ENCODE measurements around the gene UGT2A3.
A peak's percentile ranks its signal among the peaks of the same experiment; 100 is the strongest.
"Not testable (repeated sequence)": the region's sequence is repeated elsewhere in the genome, so short reads cannot be mapped to it uniquely, and the experiment has no call there.

UGT2A3 gene

DNA sequence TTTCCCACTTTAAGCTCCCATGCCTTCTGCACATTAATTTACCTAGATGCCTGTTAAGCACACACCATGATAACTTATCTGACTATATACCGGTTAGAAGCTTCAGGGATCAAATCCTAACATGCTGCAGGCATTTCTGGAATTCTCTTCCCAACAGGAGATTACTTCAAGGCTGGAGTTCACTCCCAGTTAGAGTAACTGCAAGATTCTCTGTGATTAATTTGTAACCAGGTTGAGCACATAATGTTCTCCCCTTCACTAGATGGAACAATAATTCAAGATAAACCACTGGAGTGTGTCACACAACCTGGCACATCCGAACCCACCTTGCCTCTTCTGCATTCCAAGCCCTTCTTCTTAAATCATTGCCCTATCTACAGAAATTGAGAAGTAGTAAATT is 11.8 kb upstream of the UGT2A3 start:
- H3K4me3 Mint-ChIP-seq: no peak overlapping the region
- H3K27me3 Mint-ChIP-seq (ENCODE audit: low read depth): no peaks in the 10 kb centered on the region
- peak overlapping the region; percentile 90 to 96 (median 93) for H3K27ac Mint-ChIP-seq
- peaks cover 11% of the 10 kb centered on the region for H3K9me3 Mint-ChIP-seq
- peaks cover 4% of the 10 kb centered on the region for H3K36me3 Mint-ChIP-seq (ENCODE audit: low read depth)
- peaks cover 18% of the 10 kb centered on the region for H3K4me1 Mint-ChIP-seq
- TF ChIP-seq, protein P1, sequence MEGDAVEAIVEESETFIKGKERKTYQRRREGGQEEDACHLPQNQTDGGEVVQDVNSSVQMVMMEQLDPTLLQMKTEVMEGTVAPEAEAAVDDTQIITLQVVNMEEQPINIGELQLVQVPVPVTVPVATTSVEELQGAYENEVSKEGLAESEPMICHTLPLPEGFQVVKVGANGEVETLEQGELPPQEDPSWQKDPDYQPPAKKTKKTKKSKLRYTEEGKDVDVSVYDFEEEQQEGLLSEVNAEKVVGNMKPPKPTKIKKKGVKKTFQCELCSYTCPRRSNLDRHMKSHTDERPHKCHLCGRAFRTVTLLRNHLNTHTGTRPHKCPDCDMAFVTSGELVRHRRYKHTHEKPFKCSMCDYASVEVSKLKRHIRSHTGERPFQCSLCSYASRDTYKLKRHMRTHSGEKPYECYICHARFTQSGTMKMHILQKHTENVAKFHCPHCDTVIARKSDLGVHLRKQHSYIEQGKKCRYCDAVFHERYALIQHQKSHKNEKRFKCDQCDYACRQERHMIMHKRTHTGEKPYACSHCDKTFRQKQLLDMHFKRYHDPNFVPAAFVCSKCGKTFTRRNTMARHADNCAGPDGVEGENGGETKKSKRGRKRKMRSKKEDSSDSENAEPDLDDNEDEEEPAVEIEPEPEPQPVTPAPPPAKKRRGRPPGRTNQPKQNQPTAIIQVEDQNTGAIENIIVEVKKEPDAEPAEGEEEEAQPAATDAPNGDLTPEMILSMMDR (IDR thresholded peaks at IDR 0.05; ENCODE audit: unreplicated experiment in 3 of 3): no peak

DNA sequence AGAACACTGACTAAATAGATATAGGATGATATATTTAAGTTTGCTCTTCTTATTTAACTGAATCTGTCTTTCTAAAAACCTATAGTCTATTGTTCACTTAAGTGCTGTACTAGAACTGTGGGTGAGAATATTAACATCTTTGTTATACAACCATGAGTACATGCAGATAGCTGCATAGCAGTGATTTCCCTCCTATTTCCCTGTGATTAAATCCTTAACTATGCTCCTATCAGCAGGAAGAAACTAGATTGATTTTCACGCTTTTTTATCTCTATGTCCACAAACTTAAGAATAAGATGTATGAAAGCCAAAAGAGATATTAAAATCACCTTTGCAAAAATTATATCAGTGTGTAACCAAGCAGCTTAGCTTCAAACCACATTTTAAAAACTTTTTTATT is 11.3 kb upstream of the UGT2A3 start:
- Mint-ChIP-seq H3K27me3 (ENCODE audit: low read depth) (no peaks in the 10 kb centered on the region), H3K4me1 (peaks cover 18% of the 10 kb centered on the region), H3K27ac (peak overlapping the region; percentile 90 to 96 (median 93)), H3K9me3 (peaks cover 10% of the 10 kb centered on the region), H3K36me3 (ENCODE audit: low read depth) (peaks cover 4% of the 10 kb centered on the region), H3K4me3 (no peak overlapping the region)
- TF ChIP-seq, protein P1 (IDR thresholded peaks at IDR 0.05; ENCODE audit: unreplicated experiment in 3 of 3): no peak

DNA sequence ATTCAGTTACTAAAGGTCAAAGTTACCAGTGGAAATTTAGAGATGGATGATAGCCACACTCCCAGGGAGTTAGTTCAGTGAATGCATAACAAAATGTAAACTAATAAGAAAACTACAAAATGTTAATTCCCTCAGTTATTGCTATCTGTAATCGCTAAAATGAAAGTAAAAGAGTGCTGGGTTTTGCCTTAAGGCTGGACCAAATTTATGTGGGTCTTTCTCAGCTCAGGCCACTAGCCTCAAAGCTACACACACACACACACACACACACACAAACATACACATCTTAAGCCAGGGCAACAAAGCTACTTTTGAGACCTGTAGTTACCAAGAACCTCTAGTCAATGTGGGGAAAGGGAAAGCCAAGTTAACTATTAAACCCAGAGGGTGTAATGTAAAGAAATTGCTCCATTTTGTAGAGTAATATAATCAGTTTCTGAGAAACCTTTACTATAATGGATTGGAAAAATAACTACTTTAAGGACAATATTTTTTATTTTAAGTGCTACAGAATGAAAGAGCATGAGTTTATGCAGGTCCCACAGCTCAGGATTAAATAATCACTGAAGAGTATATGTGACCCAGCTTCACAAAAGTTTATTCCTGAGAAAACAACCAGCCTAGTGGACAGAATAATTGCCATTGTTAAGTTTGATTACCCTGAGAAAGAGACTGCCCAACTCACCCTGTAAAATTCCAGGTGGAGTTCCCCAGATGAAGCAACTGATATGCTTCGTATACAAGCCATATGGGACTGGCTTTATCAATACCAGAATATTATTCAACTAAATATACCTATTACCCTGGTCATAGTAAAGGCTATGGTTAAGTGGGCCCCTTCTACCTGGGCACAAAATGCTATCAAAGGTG is 8.9 kb upstream of the UGT2A3 start:
- peaks cover 4% of the 10 kb centered on the region for H3K9me3 Mint-ChIP-seq
- peaks cover 18% of the 10 kb centered on the region for H3K4me1 Mint-ChIP-seq
- H3K4me3 Mint-ChIP-seq: no peak overlapping the region
- H3K27ac Mint-ChIP-seq: peak overlapping the region in 2 of 3 experiments; percentile 79 to 94
- no peaks in the 10 kb centered on the region for H3K27me3 Mint-ChIP-seq (ENCODE audit: low read depth)
- TF ChIP-seq, protein P1 (IDR thresholded peaks at IDR 0.05; ENCODE audit: unreplicated experiment in 3 of 3): no peak
- no peaks in the 10 kb centered on the region for H3K36me3 Mint-ChIP-seq (ENCODE audit: low read depth)

DNA sequence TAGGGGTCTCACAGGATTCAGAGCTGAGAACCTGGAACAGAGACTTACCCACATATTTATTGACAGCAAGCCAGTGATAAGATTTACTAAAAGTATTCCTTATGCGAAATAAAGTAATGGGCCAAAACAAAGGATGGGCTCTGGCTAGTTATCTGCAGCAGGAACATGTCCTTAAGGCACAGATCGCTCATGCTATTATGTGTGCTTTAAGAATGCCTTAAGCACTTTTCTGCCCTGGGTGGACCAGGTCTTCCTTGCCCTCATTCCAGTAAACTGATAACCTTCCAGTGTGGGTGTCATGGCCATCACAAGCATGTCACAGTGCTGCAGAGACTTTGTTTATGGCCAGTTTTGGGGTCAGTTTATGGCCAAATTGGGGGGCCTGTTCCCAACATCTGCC is 7.5 kb upstream of the UGT2A3 start:
- H3K27me3 Mint-ChIP-seq (ENCODE audit: low read depth): not testable (repeated sequence)

DNA sequence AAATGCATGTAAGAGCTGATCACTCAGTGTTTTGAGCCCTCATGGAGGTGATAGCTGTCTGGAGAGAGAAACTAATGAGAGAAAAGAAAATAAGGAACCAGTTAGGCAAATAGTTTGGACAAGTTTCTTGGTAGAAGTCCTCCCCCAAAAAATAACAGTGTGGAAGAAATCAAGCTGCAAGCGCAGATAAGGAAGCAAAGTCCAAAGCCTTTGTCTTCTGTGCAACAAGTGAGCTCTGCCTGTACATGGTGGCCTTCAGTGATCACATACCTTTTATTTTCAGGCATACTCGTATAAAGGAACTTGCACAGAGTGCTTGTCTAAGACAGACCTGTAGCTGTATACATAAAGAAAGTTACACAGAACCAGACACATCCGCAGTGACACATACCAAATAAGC is 2.5 kb upstream of the UGT2A3 start:
- TF ChIP-seq, protein P1 (IDR thresholded peaks at IDR 0.05; ENCODE audit: unreplicated experiment in 3 of 3): no peak
- Mint-ChIP-seq H3K27ac (peak overlapping the region in 2 of 3 experiments; percentile 15 to 57), H3K9me3 (no peaks in the 10 kb centered on the region), H3K36me3 (ENCODE audit: low read depth) (no peaks in the 10 kb centered on the region), H3K27me3 (ENCODE audit: low read depth) (no peaks in the 10 kb centered on the region), H3K4me1 (peaks cover 7% of the 10 kb centered on the region), H3K4me3 (no peak overlapping the region)

More for the DNA sequence above, 7.5 kb upstream of the UGT2A3 start:
- not testable (repeated sequence) for H3K4me3 Mint-ChIP-seq; H3K27ac Mint-ChIP-seq; H3K9me3 Mint-ChIP-seq; H3K36me3 Mint-ChIP-seq (ENCODE audit: low read depth)
- peaks cover 18% of the 10 kb centered on the region for H3K4me1 Mint-ChIP-seq

DNA sequence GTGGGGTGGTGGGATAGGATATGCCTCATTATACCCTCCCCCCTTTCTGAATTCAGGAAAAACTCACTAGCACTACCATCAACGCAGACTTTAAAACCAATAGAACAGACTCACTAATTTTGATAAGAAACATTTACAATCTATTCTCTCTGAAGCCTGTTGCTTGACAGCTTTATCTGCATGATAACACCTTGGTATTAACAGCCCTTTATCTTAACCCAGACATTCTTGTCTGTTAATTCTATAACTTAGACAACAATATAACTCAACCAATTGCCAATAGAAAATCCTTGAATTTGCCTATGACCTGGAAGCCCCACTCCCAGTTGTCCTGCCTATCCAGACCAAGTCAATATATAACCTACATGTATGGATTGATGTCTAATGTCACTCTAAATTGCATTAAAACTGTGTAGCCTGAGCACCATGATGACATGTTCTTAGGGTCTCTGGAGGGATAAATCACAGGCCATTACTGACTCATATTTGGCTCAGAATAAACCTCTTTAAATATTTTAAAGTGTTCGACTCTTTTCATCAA is 1.5 kb upstream of the UGT2A3 start:
- no peaks in the 10 kb centered on the region for H3K27me3 Mint-ChIP-seq (ENCODE audit: low read depth)
- H3K4me3 Mint-ChIP-seq: no peak overlapping the region
- H3K27ac Mint-ChIP-seq: peak overlapping the region in 2 of 3 experiments; percentile 15 to 34
- TF ChIP-seq, protein P1 (IDR thresholded peaks at IDR 0.05; ENCODE audit: unreplicated experiment in 3 of 3): no peak
- no peaks in the 10 kb centered on the region for H3K36me3 Mint-ChIP-seq (ENCODE audit: low read depth)
- no peaks in the 10 kb centered on the region for H3K9me3 Mint-ChIP-seq
- H3K4me1 Mint-ChIP-seq: peaks cover 7% of the 10 kb centered on the region

Measured in nephron (organoid).